ENCODE results near the gene C2CD4A. TPM values are rescaled to one million over a fixed set of nuclear protein-coding genes. Genes with fewer than 3 reads are reported as not detected.

C2CD4A gene, protein sequence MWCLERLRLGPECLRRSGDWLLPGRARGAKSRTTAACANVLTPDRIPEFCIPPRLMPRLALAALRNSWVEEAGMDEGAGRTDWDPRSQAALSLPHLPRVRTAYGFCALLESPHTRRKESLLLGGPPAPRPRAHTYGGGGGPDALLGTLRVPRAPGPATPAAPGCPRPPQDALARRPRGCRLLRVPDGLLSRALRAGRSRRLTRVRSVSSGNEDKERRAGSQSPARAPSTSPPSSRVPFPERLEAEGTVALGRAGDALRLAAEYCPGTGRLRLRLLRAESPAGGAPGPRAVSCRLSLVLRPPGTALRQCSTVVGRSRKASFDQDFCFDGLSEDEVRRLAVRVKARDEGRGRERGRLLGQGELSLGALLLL
- total RNA-seq = 1 to 10 TPM in 1 of 2 donors, not detected in 1; 1.8 TPM

DNA sequence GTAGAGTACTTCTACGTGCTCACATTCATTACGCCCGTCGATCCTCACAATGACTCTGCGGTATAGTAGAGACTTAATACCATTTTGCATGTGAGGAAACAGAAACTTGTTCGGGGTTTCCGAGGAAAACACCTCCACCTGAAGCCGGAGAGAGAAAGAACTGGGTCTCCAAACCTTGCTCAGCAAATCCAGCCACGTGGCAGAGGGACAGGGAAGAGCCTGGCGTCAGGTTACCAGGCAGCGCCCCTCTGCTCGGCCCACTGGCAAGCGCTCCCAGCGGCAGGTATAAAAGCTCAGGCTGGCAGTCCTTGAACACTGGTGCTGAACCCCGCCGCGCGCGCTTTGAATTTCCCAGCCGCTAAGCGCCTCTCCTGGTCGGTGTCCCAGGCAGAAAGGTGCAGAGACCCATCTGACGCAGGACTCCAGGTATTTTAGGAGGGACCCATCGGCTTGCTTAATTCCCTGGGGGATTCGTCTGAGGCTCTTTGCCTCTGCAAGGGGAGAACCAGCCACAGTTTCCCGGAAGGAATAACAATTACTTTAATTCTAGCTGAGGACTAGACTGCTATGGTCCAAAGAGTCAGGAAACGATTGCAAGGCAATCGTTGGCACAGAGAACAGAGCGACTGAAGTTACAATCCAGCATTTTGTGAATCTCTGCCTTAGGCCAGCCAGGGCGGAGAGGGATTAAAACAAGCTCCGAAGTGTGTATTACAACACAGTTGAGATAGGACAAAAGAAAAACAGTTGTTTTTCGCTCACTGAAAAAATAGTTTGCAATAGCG, at the start of gene C2CD4A:
C2CD4A (plus strand) TSS at position 315 of the 785 bp plus-strand sequence. CDS start 637 bp downstream, outside the sequence.
- ATAC-seq (ENCODE audit: insufficient number of reproducible peaks, low FRiP score, low read depth) = no peak
- Histone ChIP-seq H3K27me3 (replicated peaks; ENCODE audit: insufficient read depth) (no peaks in the 10 kb centered on the region), H3K4me1 (ENCODE audit: control insufficient read depth in 1 of 2, low read depth in 2 of 2) (peaks cover 4 to 5% of the 10 kb centered on the region in 2 donors), H3K27ac (no peak within 1 kb of the TSS), H3K36me3 (no peaks in the 10 kb centered on the region), H3K9me3 (no peaks in the 10 kb centered on the region), H3K4me3 (peak within 1 kb of the TSS; percentile 79)
- TF ChIP-seq, protein P1, sequence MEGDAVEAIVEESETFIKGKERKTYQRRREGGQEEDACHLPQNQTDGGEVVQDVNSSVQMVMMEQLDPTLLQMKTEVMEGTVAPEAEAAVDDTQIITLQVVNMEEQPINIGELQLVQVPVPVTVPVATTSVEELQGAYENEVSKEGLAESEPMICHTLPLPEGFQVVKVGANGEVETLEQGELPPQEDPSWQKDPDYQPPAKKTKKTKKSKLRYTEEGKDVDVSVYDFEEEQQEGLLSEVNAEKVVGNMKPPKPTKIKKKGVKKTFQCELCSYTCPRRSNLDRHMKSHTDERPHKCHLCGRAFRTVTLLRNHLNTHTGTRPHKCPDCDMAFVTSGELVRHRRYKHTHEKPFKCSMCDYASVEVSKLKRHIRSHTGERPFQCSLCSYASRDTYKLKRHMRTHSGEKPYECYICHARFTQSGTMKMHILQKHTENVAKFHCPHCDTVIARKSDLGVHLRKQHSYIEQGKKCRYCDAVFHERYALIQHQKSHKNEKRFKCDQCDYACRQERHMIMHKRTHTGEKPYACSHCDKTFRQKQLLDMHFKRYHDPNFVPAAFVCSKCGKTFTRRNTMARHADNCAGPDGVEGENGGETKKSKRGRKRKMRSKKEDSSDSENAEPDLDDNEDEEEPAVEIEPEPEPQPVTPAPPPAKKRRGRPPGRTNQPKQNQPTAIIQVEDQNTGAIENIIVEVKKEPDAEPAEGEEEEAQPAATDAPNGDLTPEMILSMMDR (IDR thresholded peaks at IDR 0.05) = peak; percentile 19
- no peak for DNase-seq (ENCODE audit: low spot score)

DNA sequence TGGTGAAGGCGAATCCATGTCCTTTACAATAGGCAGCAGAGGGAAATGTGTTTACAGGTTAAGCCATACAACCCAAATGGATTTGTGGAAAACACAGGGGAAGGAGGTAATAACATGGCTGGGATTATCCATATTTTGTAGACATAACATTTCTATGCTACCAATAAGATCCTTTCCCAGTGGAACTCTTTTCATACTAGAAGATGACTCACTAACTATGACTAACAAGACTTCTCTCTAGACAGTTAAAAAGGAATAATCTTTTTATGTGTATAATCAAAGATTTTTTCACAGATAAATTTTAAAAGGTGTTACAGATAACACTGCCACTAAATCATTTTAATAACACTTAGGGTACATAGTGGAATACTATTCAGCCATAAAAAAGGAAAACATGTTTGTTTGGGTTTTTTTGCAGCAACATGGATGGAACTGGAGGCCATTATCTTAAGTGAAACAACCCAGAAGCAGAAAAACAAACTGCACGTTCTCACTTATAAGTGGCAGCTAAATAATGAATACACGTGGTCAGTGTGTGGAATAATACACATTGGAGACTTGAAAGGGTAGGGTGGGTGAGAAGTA, 46.1 kb upstream of the C2CD4A start:
- no peak for DNase-seq (ENCODE audit: low spot score)
- Histone ChIP-seq H3K4me1 (ENCODE audit: control insufficient read depth in 1 of 2, low read depth in 2 of 2) (no peaks in the 10 kb centered on the region), H3K36me3 (peaks cover 9% of the 10 kb centered on the region), H3K27me3 (replicated peaks; ENCODE audit: insufficient read depth) (no peaks in the 10 kb centered on the region), H3K9me3 (no peaks in the 10 kb centered on the region), H3K27ac (no peak overlapping the region), H3K4me3 (no peak overlapping the region)
- TF ChIP-seq, protein P1 (IDR thresholded peaks at IDR 0.05) = no peak
- no peak for ATAC-seq (ENCODE audit: insufficient number of reproducible peaks, low FRiP score, low read depth)

DNA sequence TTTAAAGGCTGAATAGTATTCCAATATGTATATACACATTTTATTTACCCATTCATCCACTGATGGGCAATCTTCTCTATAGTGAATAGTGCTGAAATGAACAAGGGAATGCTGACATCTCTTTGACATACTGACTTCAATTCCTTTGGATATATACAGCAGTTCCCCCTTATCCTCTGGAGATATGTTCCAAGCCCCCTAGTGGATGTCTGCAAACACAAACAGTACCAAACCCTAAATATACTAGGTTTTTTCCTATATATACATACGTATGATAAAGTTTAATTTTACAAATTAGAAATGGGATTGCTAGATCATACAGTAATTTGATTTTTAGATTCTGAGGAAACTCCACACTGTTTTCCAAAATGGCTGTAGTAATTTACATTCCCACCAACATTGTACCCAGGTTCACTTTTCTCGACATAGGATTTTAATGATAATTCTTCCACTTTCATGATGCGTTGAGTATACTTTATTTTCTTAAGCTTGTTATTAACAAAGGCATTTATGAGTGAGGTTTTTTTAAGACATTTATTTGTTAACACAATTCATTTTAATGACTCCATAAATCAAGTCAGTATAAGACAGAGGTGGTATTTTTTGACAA, 44.7 kb upstream of the C2CD4A start:
- Histone ChIP-seq H3K4me3 (no peak overlapping the region), H3K27ac (no peak overlapping the region), H3K36me3 (peaks cover 9% of the 10 kb centered on the region), H3K9me3 (no peaks in the 10 kb centered on the region), H3K27me3 (replicated peaks; ENCODE audit: insufficient read depth) (no peaks in the 10 kb centered on the region), H3K4me1 (ENCODE audit: control insufficient read depth in 1 of 2, low read depth in 2 of 2) (peaks cover 0 to 6% of the 10 kb centered on the region in 2 donors)
- TF ChIP-seq, protein P1 (IDR thresholded peaks at IDR 0.05) = no peak
- ATAC-seq (ENCODE audit: insufficient number of reproducible peaks, low FRiP score, low read depth) (no peak), DNase-seq (ENCODE audit: low spot score) (no peak)

DNA sequence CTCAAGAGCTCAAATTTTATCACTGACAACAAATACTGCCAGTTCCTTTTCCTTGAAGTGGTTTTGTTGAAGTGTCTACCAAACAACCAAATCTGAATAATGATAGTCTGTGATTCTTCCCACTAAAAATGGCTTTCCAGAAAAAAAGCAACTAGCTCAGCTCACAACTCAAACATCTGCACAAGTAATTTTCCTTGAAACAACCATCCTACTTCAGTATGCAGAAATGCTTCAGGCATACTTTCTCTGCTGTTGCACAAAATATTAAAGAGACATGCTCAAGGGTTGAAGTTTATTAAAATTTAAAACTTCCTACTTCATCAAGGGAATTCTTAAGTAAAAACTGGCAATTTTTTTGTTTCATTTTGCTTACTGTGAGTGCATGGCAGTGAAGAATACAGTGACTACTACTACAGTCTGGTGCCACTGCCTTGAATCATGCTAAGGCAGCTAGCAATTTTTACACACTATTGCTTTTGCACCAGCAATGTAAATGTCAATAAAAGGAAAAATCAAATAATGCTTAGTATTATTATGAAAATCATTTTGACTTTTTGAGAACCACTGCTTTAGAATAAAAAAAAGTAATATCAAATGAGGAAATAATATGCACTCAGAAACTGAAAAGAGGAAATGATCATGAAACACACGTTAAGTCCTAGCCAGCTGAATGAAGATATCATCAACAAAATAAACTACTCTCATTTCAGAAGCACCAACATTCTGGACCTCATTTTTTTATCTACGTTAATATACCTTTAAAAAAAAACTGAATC, 40.1 kb upstream of the C2CD4A start:
- no peak overlapping the region for H3K27ac ChIP-seq
- H3K4me1 ChIP-seq (ENCODE audit: control insufficient read depth in 1 of 2, low read depth in 2 of 2) = peaks cover 0 to 6% of the 10 kb centered on the region in 2 donors
- H3K36me3 ChIP-seq = no peaks in the 10 kb centered on the region
- TF ChIP-seq, protein P1 (IDR thresholded peaks at IDR 0.05) = no peak
- H3K27me3 ChIP-seq (replicated peaks; ENCODE audit: insufficient read depth) = no peaks in the 10 kb centered on the region
- no peaks in the 10 kb centered on the region for H3K9me3 ChIP-seq
- DNase-seq (ENCODE audit: low spot score) = no peak
- H3K4me3 ChIP-seq = no peak overlapping the region
- ATAC-seq (ENCODE audit: insufficient number of reproducible peaks, low FRiP score, low read depth) = no peak

Data from thoracic aorta (tissue), 2 donors.